Stomach (tissue), 4 donors: ENCODE data around the gene XRCC5.

Source experiments
- EP300 ChIP-seq: sonication (generic); formaldehyde crosslinking; IDR thresholded peaks from one replicate; pipeline ENCODE4 v1.6.1; 2017; ENCODE audit warnings: antibody characterized with exemption
- POLR2A ChIP-seq, 4 donors: fragments of 450-650 bp; IDR thresholded peaks; one replicate each; pipeline ENCODE4 v1.6.1; 2016; ENCODE audit warnings: antibody characterized with exemption in 4 of 4, control low read depth in 2 of 4, mild to moderate bottlenecking in 1 of 4, moderate library complexity in 1 of 4
- POLR2AphosphoS5 ChIP-seq, 3 donors: sonication (generic); formaldehyde crosslinking; IDR thresholded peaks; one replicate each; pipeline ENCODE4 v1.6.1; 2016; ENCODE audit warnings: antibody characterized with exemption in 3 of 3
- TF ChIP-seq, protein P1 (sequence below), 7 experiments: fragments of 450-650 bp in 4 of 7; fragments of 200-600 bp in 3 of 7; sonication (generic) in 3 of 7; IDR thresholded peaks; one replicate each; pipeline ENCODE4 v1.5.1; 2016 to 2019; ENCODE audit warnings: antibody characterized with exemption in 7 of 7, control low read depth in 2 of 7, mild to moderate bottlenecking in 1 of 7

DNA sequence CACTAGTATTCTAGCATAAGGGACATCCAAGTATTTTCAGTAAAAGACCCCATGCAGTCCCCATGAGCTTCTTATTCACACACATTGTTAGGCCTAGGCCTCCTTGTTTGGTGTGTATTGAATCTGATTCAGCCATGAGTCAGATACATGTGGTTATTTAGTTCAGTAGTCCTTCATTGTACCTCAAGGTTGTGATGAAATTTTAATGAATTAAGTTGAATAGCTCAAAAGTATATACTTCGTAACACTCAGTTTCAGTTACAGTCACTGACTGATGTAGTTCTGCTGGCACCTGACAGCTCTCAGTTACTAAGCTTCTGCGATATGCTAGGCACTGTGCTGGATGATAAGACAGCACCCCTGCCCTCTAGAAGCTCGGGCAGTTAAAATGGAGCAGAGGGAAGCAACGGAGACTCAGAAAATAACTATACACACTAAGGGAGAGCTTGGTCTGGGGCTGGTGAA, 86.4 kb downstream of the XRCC5 start:
- TF ChIP-seq, protein P1, sequence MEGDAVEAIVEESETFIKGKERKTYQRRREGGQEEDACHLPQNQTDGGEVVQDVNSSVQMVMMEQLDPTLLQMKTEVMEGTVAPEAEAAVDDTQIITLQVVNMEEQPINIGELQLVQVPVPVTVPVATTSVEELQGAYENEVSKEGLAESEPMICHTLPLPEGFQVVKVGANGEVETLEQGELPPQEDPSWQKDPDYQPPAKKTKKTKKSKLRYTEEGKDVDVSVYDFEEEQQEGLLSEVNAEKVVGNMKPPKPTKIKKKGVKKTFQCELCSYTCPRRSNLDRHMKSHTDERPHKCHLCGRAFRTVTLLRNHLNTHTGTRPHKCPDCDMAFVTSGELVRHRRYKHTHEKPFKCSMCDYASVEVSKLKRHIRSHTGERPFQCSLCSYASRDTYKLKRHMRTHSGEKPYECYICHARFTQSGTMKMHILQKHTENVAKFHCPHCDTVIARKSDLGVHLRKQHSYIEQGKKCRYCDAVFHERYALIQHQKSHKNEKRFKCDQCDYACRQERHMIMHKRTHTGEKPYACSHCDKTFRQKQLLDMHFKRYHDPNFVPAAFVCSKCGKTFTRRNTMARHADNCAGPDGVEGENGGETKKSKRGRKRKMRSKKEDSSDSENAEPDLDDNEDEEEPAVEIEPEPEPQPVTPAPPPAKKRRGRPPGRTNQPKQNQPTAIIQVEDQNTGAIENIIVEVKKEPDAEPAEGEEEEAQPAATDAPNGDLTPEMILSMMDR (IDR thresholded peaks at IDR 0.05), result no peak
- TF ChIP-seq EP300 (no peak), POLR2A (IDR thresholded peaks at IDR 0.05) (no peak), POLR2AphosphoS5 (IDR thresholded peaks at IDR 0.05) (no peak)
